ENCODE measurements around the gene HLCS. TPM values are rescaled to one million over a fixed set of nuclear protein-coding genes. Genes with fewer than 3 reads are reported as not detected.

The HLCS gene
- total RNA-seq, 1 donor from 2014 or later, result 10.7 TPM

- no peaks in the 10 kb centered on the region for H3K4me1 ChIP-seq
- no peak for TF ChIP-seq CTCF (IDR thresholded peaks at IDR 0.05)
- no peaks in the 10 kb centered on the region for H3K36me3 ChIP-seq
- intact Hi-C loops (cut with DNase I), result no loop called here
- H3K9me3 ChIP-seq, result peaks cover 0 to 13% of the 10 kb centered on the region in 2 donors
- H3K27ac ChIP-seq, result no peak overlapping the region
- no peaks in the 10 kb centered on the region for H3K27me3 ChIP-seq
- H3K4me3 ChIP-seq, result no peak overlapping the region
- DNase-seq (ENCODE audit: low spot score in 2 of 2), result no peak
These were observed 174.6 kb downstream of the HLCS start for GRCh38 chr21:36791695-36792470.

- H3K4me3 ChIP-seq, result no peak overlapping the region
- no peaks in the 10 kb centered on the region for H3K27me3 ChIP-seq
- no peak for DNase-seq (ENCODE audit: low spot score in 2 of 2)
- no peaks in the 10 kb centered on the region for H3K4me1 ChIP-seq
- H3K27ac ChIP-seq, result no peak overlapping the region
- no peaks in the 10 kb centered on the region for H3K36me3 ChIP-seq
- TF ChIP-seq CTCF (IDR thresholded peaks at IDR 0.05), result no peak
- H3K9me3 ChIP-seq, result peaks cover 0 to 6% of the 10 kb centered on the region in 2 donors
- intact Hi-C loops (cut with DNase I), result no loop called here
These were observed 175.3 kb downstream of the HLCS start for GRCh38 chr21:36791180-36791579.

- intact Hi-C loops (cut with DNase I), result no loop called here
- no peaks in the 10 kb centered on the region for H3K27me3 ChIP-seq
- TF ChIP-seq CTCF (IDR thresholded peaks at IDR 0.05), result no peak
- H3K4me3 ChIP-seq, result no peak overlapping the region
- no peaks in the 10 kb centered on the region for H3K4me1 ChIP-seq
- DNase-seq (ENCODE audit: low spot score in 2 of 2), result no peak
- no peaks in the 10 kb centered on the region for H3K36me3 ChIP-seq
- H3K27ac ChIP-seq, result no peak overlapping the region
- H3K9me3 ChIP-seq, result peaks cover 0 to under 1% of the 10 kb centered on the region in 2 donors
These were observed 175.9 kb downstream of the HLCS start for GRCh38 chr21:36790616-36791015.

GRCh38 chr21:36788120-36788638, 178.3 kb downstream of the HLCS start:
- Histone ChIP-seq H3K27ac (no peak overlapping the region), H3K9me3 (no peaks in the 10 kb centered on the region), H3K27me3 (no peaks in the 10 kb centered on the region), H3K36me3 (no peaks in the 10 kb centered on the region), H3K4me3 (no peak overlapping the region), H3K4me1 (no peaks in the 10 kb centered on the region)
- no peak for DNase-seq (ENCODE audit: low spot score in 2 of 2)
- no peak for TF ChIP-seq CTCF (IDR thresholded peaks at IDR 0.05)
- intact Hi-C loops (cut with DNase I), result no loop called here

- DNase-seq (ENCODE audit: low spot score in 2 of 2), result no peak
- no peak overlapping the region for H3K27ac ChIP-seq
- H3K4me1 ChIP-seq, result no peaks in the 10 kb centered on the region
- H3K4me3 ChIP-seq, result no peak overlapping the region
- H3K27me3 ChIP-seq, result no peaks in the 10 kb centered on the region
- no peaks in the 10 kb centered on the region for H3K9me3 ChIP-seq
- no peak for TF ChIP-seq CTCF (IDR thresholded peaks at IDR 0.05)
- intact Hi-C loops (cut with DNase I), result no loop called here
- no peaks in the 10 kb centered on the region for H3K36me3 ChIP-seq
These were observed 180.3 kb downstream of the HLCS start for GRCh38 chr21:36786186-36786585.

Data from ascending aorta (tissue), 2 donors.